SU-DHL-6 (cell line): ENCODE data around the gene ZFP3.
"Not testable (repeated sequence)": the region's sequence is repeated elsewhere in the genome, so short reads cannot be mapped to it uniquely, and the experiment has no call there.

Experiments used
- EZH2phosphoT487 ChIP-seq: fragments of 200-600 bp; sonication (generic), shearing (Covaris generic); conservative IDR thresholded peaks from 2 replicates; pipeline ENCODE4 v1.6.1; 2018; ENCODE audit warnings: mild to moderate bottlenecking, antibody characterized with exemption, low read length, moderate library complexity, mixed read lengths
- TF ChIP-seq, protein P1 (sequence below): fragments of 200-600 bp; sonication (generic); IDR thresholded peaks from one replicate; pipeline ENCODE4 v1.5.1; 2017; ENCODE audit warnings: antibody characterized with exemption, mild to moderate bottlenecking, low read length, moderate library complexity; ENCODE audit not compliant: insufficient read depth, poor library complexity, severe bottlenecking

DNA sequence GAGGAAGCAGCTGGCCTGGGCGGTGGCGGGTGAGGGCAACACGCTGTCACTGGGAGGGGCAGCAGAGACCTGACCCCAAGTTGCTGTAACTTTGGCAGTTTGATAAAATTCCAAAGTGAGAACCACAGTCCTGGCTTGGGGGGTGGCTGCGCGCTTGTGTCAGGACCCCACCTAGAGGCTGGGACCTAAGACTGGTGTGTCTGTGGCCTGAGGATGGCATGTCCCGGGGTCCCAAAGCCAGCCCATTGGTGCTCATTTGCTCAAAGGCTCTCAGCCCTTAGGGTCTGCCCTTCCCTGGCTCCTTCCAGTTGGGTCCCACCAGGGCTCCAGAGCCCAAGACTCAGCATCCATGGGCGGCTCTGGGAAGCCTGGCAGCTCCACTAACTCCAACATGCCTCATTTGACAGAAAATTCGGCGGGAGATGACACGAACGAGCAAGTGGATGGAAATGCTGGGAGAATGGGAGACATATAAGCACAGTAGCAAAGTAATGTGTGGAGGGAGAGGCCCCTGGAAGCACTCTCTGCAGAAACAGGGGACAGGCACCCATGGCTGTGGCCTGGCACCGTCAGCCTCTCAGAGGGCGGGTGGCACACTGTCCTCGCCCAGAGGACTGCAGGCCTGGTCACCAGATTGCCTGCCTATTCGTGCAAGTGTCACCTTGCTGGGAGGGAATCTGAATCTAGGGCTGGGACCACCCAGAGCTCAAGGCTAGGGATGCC lies 54.4 kb downstream of the ZFP3 start:
- not testable (repeated sequence) for TF ChIP-seq EZH2phosphoT487
- TF ChIP-seq, protein P1, sequence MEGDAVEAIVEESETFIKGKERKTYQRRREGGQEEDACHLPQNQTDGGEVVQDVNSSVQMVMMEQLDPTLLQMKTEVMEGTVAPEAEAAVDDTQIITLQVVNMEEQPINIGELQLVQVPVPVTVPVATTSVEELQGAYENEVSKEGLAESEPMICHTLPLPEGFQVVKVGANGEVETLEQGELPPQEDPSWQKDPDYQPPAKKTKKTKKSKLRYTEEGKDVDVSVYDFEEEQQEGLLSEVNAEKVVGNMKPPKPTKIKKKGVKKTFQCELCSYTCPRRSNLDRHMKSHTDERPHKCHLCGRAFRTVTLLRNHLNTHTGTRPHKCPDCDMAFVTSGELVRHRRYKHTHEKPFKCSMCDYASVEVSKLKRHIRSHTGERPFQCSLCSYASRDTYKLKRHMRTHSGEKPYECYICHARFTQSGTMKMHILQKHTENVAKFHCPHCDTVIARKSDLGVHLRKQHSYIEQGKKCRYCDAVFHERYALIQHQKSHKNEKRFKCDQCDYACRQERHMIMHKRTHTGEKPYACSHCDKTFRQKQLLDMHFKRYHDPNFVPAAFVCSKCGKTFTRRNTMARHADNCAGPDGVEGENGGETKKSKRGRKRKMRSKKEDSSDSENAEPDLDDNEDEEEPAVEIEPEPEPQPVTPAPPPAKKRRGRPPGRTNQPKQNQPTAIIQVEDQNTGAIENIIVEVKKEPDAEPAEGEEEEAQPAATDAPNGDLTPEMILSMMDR, result not testable (repeated sequence)
